Measurements from ENCODE around the gene MUC4. TPM values are rescaled to one million over a fixed set of nuclear protein-coding genes. Genes with fewer than 3 reads are reported as not detected.
A peak's percentile ranks its signal among the peaks of the same experiment; 100 is the strongest.

The MUC4 gene
- total and polyA plus RNA-seq, 7 donors, result under 0.01 to 195 (median 7.4) TPM; not detected in 1

DNA sequence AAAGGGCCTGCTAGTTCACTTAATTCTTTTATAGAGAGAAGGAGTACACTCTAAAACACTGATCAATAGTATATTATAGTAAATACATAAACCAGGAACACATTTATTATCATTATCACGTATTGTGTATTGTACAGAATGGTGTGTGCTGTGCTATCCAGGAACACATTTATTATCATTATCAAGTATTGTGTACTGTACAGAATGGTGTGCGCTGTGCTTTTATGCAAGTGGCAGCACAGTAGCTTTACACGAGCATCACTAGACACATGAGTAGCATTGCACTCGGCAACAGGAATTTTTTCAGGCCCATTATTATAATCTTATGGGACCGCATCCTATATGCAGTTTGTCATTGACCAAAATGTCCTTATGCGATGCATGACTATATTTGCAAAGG, 111.9 kb downstream of the MUC4 start:
- no peak for DNase-seq
- H3K4me3 ChIP-seq, result no peak overlapping the region
- WGBS, 2 donors, result 74 to 84% methylated on average over 6 of the region's 6 CpGs
- H3K27ac ChIP-seq, result no peak overlapping the region
- no peaks in the 10 kb centered on the region for H3K27me3 ChIP-seq
- intact Hi-C loops (cut with DNase I), result no loop called here
- TF ChIP-seq POLR2A (IDR thresholded peaks at IDR 0.05) (no peak), EP300 (IDR thresholded peaks at IDR 0.05) (no peak), POLR2AphosphoS5 (IDR thresholded peaks at IDR 0.05) (no peak)
- TF ChIP-seq, protein P1, sequence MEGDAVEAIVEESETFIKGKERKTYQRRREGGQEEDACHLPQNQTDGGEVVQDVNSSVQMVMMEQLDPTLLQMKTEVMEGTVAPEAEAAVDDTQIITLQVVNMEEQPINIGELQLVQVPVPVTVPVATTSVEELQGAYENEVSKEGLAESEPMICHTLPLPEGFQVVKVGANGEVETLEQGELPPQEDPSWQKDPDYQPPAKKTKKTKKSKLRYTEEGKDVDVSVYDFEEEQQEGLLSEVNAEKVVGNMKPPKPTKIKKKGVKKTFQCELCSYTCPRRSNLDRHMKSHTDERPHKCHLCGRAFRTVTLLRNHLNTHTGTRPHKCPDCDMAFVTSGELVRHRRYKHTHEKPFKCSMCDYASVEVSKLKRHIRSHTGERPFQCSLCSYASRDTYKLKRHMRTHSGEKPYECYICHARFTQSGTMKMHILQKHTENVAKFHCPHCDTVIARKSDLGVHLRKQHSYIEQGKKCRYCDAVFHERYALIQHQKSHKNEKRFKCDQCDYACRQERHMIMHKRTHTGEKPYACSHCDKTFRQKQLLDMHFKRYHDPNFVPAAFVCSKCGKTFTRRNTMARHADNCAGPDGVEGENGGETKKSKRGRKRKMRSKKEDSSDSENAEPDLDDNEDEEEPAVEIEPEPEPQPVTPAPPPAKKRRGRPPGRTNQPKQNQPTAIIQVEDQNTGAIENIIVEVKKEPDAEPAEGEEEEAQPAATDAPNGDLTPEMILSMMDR (IDR thresholded peaks at IDR 0.05), result no peak
- peaks cover 0 to 21% (median 4%) of the 10 kb centered on the region in 4 donors for H3K36me3 ChIP-seq
- H3K4me1 ChIP-seq, result peaks cover 0 to 6% (median 0%) of the 10 kb centered on the region in 4 donors
- H3K9me3 ChIP-seq, result no peaks in the 10 kb centered on the region

DNA sequence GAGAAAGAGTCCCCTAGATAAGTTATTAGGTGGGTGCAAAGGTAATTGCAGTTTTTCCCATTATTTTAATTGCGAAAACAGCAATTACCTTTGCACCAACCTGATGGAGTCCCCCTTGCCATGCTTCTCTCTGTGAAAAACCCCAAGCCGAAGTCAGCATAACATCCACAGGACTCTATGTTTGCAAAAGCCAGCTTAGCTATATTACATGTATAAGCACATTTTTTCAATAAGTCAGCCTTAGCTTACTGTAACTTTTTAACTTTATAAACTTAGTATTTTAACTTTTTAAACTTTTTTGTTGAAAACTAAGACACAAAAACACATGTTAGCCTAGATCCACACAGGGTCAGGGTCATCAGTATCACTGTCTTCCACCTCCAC, 112.3 kb downstream of the MUC4 start:
- TF ChIP-seq EP300 (IDR thresholded peaks at IDR 0.05), result no peak
- TF ChIP-seq POLR2AphosphoS5 (IDR thresholded peaks at IDR 0.05), result no peak
- TF ChIP-seq POLR2A (IDR thresholded peaks at IDR 0.05), result no peak
- TF ChIP-seq, protein P1 (IDR thresholded peaks at IDR 0.05), result no peak
- Histone ChIP-seq H3K9me3 (no peaks in the 10 kb centered on the region), H3K36me3 (peaks cover 0 to 26% (median 4%) of the 10 kb centered on the region in 4 donors), H3K27ac (no peak overlapping the region), H3K4me1 (peaks cover 0 to 6% (median 0%) of the 10 kb centered on the region in 4 donors), H3K27me3 (no peaks in the 10 kb centered on the region), H3K4me3 (no peak overlapping the region)
- no peak for DNase-seq
- intact Hi-C loops (cut with DNase I), result no loop called here
- WGBS, 2 donors, result 94 to 97% methylated on average over 2 of the region's 2 CpGs

DNA sequence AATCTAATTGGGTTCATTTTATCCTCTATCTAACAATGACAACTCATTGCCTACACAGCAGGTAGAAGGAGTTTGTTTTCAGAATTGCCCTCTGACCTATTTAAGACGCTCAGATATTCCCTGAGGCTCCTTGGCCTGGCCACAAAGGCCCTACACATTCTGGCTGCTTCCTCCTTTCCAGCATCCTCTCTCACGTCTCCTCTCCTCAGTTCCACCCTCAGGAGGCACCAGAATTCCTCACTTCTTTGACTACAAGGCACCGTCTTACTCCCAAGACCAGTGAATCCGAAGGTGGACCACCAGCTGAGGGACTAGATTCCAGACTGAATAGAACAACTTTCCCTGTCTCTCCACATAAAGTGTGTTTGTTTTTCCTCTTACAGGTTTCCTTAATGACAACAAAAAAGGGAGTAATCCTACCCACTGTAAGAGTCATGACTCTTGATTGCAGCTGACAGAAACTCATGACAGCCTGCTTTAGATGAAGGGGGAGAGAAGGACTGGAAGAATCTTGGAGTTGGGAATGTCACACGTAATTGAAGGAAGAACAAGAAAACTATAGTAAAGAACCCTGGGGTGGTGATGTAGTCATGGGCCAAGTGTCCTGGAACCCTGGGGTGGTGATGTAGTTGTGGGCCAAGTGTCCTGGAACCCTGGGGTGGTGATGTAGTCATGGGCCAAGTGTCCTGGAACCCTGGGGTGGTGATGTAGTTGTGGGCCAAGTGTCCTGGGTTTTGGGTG, 112.9 kb downstream of the MUC4 start:
- Histone ChIP-seq H3K27ac (no peak overlapping the region), H3K4me3 (no peak overlapping the region), H3K27me3 (no peaks in the 10 kb centered on the region), H3K36me3 (peaks cover 0 to 31% (median 4%) of the 10 kb centered on the region in 4 donors), H3K4me1 (peaks cover 0 to 6% (median 0%) of the 10 kb centered on the region in 4 donors), H3K9me3 (no peaks in the 10 kb centered on the region)
- intact Hi-C loops (cut with DNase I), result no loop called here
- TF ChIP-seq POLR2AphosphoS5 (IDR thresholded peaks at IDR 0.05) (no peak), POLR2A (IDR thresholded peaks at IDR 0.05) (no peak), EP300 (IDR thresholded peaks at IDR 0.05) (no peak)
- TF ChIP-seq, protein P1 (IDR thresholded peaks at IDR 0.05), result no peak
- WGBS, 2 donors, result 71 to 81% methylated on average over 5 of the region's 5 CpGs
- DNase-seq, result no peak

DNA sequence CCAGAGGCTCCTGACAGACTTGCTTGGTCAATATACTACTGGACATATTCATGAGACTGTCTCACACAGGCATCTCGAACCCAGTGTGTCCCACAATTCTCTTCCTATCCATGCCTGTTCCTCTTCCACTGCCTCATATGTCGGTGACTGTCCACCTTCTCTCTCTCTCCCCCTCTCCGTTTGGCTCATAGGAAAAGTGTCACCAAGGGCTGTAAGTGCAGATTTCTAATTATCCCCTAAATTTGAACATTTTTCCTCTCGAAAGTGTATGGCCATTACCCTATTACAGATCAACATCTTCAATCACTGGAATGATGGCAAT, 113.4 kb downstream of the MUC4 start:
- no peaks in the 10 kb centered on the region for H3K9me3 ChIP-seq
- intact Hi-C loops (cut with DNase I), result no loop called here
- H3K4me1 ChIP-seq, result peaks cover 0 to 6% (median 0%) of the 10 kb centered on the region in 4 donors
- 93 to 95% methylated on average over 4 of the region's 4 CpGs for WGBS, 2 donors
- H3K27me3 ChIP-seq, result no peaks in the 10 kb centered on the region
- no peak for TF ChIP-seq EP300 (IDR thresholded peaks at IDR 0.05)
- TF ChIP-seq POLR2AphosphoS5 (IDR thresholded peaks at IDR 0.05), result peak in 1 of 4 donors; percentile 1
- H3K36me3 ChIP-seq, result peaks cover 0 to 37% (median 4%) of the 10 kb centered on the region in 4 donors
- H3K27ac ChIP-seq, result no peak overlapping the region
- no peak for DNase-seq
- H3K4me3 ChIP-seq, result no peak overlapping the region

DNA sequence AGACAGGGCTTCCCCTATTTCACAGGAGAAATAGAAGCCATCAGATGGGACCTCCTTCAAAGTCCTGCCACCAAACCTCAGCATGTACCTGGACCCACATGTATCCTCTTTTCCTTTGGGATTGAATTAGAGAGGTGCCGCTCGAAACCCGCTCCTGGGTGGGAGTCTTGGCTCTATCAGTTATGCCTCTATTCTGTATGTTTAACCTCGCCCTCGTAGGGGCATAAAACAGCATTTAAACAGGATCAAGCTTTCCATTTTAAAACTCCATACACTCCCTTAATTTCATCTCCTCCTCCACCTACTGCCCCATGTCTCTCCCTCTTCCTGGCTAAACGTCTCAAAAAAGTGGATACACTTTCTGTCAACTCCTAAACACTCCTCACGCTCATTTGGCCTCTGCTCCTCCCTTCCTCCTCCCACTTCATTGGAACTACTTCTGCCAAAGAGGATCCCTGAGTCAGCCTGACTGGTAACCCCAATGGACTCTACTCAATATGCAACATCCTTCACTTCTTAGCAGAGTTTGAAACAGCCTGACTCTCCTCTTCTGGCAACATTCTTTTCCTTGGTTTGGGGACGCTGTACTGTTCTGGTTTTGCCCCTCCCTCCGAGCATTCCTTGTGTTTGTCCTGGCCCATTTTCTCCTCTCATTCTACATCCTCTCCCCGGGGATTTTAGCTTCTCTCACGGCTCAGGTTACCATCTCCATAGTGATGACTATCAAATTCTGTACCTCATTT, 114.0 kb downstream of the MUC4 start:
- Histone ChIP-seq H3K4me3 (no peak overlapping the region), H3K27ac (no peak overlapping the region), H3K27me3 (no peaks in the 10 kb centered on the region), H3K36me3 (peaks cover 0 to 42% (median 4%) of the 10 kb centered on the region in 4 donors), H3K4me1 (peaks cover 0 to 6% (median 0%) of the 10 kb centered on the region in 4 donors), H3K9me3 (no peaks in the 10 kb centered on the region)
- DNase-seq, result no peak
- intact Hi-C loops (cut with DNase I), result no loop called here
- 76 to 79% methylated on average over 11 of the region's 11 CpGs for WGBS, 2 donors
- TF ChIP-seq EP300 (IDR thresholded peaks at IDR 0.05) (no peak), POLR2AphosphoS5 (IDR thresholded peaks at IDR 0.05) (peak in 1 of 4 donors; percentile 11), POLR2A (IDR thresholded peaks at IDR 0.05) (no peak)

Small RNA genes within 50 kb of the gene (small RNA-seq; reads per million reads assigned to genes)
- gene MIR570, result 0 reads per million in 3 donors

Other genes with a start within 250 kb of the MUC4 start
- gene APOD, start 228.0 kb downstream of the MUC4 start, total RNA-seq, result 100 to 1,000 TPM in 3 of 4 donors, 10 to 100 TPM in 1; 23.5 to 296 (median 154) TPM
- gene APOD, start 228.0 kb downstream of the MUC4 start, polyA plus RNA-seq, result 10 to 100 TPM in 2 of 3 donors, 1 to 10 TPM in 1; 8.1 to 63.7 (median 21.1) TPM
- gene MUC20, start 91.0 kb downstream of the MUC4 start, total RNA-seq, result 10 to 100 TPM in 2 of 4 donors, 1 to 10 TPM in 2; 2.9 to 20.8 (median 7.1) TPM
- 10 to 100 TPM in 2 of 3 donors, 1 to 10 TPM in 1; 7.8 to 48.7 (median 13.9) TPM for gene MUC20, start 91.0 kb downstream of the MUC4 start, polyA plus RNA-seq
- 10 to 100 TPM; 12.5 to 41.0 (median 18.1) TPM for gene TNK2, start 96.6 kb upstream of the MUC4 start, total RNA-seq
- 10 to 100 TPM in 2 of 3 donors, 1 to 10 TPM in 1; 8.4 to 44.0 (median 17.1) TPM for gene TNK2, start 96.6 kb upstream of the MUC4 start, polyA plus RNA-seq